ENCODE data around the gene ZNF14.
"Not testable (repeated sequence)": the region's sequence is repeated elsewhere in the genome, so short reads cannot be mapped to it uniquely, and the experiment has no call there.

Gene ZNF14
- 49.2 reads per million, percentile 68 among the genes with 10 or more reads in this experiment for total RNA-seq

DNA sequence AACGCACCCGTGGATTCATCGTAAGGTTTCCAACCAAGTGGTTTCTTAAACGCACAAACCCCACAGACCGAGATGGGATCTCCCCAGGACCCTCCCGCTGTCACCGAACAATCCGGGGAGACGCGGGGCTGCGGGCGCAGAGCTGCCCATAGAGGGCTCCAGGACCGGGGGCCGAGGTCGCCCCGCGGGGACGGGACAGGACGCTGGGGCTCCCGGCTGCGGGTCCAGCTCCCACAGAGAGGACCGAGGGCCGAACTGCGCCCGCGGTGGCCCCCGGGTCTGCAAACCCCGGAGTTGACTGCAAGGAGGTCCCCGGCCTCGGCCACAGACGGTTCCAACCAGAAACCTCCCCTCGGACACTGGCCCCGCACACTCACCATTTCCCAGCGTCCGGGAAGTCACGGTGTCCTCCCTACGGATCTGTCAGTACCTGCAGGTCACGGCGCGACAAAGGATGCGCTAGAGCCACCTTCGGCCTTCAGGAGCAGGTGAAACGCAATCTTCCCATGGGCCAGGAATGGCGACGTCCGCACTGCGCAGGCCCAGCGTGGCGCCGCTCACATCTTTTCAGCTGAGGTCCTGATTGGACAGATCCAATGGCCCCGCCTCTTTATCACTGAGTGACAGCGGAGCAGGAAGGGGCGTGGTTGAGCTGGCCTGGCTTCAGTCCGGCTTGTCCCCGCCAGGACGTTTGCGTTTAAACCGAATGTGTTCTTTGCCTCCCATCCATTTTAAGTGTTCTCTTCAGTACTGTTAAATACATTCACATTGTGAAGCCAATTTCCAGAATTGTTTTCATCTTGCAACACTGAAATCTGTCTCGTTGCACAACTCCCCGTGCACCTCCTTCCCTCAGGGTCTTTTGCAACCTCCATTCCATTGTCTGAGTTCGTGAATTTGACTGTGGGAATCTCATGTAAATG is at the start of gene ZNF14:
Gene ZNF14 (minus strand): TSS at position 534 of the 923 bp plus-strand sequence. CDS start 154 bp downstream, at position 380.
- DNase-seq: peak; percentile 85

DNA sequence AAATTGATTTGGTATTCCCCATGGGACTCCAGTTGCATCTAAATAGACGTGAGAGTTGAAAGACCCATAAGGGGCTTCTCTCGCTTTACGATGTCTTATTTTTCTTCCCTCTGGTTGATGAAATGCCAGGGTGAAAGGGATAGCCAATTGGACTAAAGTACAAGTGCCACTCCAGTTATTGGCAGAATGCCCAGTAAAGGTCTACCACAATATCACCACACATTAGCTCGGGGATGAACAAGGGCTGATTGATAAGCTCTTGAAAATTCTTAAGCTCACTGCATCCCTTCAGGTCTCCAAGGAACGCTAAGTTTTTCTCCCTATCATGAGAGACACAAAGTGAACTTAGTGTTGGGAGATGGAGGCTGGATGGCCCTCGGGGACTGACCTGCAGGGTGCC is 48.9 kb upstream of the ZNF14 start:
- not testable (repeated sequence) for DNase-seq

DNA sequence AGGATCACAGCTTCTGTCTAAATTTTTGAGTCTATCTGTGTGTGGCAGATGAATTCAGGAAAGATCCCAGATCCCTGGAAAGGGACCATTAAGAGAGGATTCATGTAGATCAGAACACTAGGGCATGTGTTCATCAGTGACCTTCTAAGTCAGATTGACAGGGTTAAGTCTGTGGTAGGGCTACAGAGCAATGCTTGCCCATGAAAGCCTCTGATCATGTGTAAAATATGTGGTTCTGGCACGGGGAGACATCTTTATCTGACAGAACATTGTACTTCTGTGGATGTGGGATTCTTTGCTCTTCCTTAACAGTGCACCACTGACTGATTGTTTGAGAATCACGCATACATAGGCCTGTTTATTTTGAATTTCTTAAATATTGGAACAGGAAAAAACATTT is 45.8 kb upstream of the ZNF14 start:
- DNase-seq: no peak

DNA sequence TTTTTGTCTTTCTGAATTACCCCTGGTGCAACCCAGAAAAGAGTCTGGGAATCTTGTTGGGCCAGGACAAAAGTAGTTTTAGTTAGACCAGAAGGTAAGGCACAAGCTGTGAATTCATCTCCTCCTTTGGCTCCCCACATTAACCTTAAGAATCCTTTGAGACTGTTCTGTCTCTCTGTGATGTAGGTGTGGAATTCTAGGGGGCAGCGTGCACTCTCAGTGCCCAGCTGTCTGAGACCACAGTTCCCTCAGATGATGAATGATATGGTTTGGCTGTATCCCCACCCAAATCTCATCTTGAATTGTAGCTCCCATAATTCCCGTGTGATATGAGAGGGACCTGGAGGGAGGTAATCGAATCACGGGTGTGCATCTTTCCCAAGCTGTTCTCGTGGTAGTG is 44.8 kb upstream of the ZNF14 start:
- DNase-seq: no peak

DNA sequence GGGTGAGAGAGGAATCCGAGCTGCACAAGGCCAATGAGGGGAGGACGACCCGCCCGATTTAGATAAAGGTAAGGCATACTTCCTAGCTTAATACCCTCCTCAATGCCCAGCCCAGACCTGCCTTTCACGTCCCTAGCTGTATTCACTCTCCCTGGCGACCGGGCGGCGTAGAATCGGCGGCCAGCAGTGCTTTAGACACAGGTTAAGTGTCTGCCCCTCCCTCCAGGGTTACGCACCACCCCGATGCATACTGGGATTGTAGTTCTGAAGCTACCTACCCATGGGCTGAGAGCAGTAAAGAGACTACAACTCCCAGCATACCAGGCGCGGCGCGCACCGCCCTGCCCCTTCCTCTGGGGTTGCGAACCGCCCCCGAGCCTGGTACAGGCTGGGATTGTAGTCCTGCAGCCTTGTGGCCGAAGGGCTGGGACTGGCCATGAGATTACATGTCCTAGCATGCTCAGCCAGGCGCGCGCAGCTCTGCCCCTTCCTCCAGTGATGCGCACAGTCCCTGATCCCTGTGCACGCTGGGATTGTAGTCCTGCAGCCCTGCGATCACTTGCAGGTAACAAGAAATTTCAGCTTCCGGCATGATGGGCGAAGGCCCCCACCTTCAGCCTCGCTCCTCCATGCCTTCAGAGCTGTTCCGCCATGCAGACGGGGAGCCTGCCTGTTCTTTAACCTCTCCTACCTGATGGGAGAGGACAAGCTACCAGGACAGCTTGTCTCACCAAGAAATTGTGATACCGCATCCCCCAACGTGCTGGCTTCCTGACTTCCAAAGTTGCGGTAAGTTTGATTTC is 43.5 kb upstream of the ZNF14 start:
- peak; percentile 90 for DNase-seq

DNA sequence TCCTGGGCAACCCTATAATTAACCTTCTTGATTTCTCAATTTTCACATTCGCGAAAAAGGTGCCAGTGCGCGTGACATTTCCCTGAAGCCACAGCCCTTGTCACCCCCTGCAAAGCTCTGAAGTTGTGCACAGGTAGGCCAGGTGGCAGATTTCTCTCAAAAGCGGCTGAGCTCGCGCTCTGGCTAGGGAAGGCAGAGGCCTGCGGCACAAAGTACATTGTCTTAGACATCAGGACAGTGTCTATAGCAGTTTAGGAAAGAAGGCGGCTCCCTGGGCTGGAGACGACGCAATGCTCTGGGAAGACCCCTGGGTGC is 42.9 kb upstream of the ZNF14 start:
- no peak for DNase-seq

DNA sequence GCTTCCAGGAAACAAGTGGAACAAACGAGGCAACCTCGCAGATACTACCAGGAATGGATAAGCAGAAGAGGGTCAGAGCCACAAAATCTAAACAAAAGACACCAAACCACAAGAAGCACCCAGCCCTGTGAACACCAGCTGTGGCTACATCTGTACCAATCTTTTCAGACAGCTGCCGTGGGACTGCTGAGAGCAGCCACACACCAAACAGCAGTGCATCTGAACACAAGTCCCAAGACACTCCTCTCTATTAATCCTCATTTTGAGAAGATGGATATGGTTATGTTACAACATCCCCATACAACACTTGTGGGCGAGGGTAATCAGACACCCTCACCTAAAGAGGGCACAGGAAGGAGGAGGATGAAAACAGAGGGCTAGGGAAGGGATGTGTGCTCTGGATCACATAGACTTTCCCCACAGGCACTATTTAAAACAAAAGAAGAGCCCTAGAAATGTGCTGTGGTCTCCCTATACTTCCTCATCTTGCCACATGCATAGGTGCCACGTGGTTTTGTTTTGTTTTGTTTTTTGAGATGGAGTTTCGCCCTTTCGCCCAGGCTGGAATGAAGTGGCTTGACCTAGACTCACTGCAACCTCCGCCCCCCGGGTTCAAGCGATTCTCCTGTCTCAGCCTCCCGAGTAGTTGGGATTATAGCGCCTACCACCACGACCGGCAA is 41.6 kb upstream of the ZNF14 start:
- no peak for DNase-seq

DNA sequence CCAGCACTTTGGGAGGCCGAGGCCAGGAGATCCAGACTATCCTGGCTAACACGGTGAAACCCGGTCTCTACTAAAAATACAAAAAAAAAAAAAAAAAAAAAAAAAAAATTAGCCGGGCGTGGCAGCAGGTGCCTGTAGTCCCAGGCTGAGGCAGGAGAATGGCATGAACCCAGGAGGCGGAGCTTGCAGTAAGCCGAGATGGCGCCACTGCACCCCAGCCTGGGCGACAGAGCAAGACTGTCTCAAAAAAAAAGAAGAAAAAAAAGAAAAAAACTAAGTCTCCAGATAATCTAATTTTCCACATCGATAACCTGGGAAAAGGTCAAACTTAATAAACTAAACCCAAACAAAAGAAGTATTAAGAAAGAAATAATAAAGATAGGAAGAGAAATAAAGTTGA is 39.1 kb upstream of the ZNF14 start:
- DNase-seq: not testable (repeated sequence)

DNA sequence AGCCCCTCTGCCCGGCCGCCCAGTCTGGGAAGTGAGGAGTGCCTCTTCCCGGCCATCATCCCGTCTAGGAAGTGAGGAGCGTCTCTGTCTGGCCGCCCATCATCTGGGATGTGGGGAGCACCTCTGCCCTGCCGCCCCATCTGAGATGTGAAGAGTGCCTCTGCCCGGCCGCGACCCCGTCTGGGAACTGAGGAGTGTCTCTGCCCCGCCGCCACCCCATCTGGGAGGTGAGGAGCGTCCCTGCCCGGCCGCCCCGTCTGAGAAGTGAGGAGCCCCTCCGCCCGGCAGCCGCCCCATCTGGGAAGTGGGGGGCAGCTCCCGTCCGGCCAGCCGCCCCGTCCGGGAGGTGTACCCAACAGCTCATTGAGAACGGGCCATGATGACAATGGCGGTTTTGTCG is 37.1 kb upstream of the ZNF14 start:
- not testable (repeated sequence) for DNase-seq

DNA sequence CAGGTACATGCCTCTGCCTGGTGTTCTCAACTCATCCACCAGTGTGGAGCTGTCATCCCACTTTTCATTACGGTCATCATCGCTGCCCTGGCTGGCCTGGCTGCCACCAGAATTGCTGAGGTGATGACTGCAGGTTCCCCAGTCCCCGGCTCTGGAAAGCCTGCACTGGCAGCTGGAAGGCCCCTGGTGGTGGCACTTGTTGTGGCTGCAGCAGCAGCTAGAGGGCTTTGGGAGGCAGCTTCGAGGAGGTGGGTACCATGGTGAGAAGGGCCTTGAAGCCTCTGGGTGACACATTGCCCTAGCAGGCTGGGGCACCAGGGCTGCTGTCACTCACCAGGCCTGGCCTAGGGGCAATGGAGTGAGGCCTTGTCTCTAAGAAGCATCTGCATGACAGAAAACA is 25.3 kb upstream of the ZNF14 start:
- DNase-seq: no peak

DNA sequence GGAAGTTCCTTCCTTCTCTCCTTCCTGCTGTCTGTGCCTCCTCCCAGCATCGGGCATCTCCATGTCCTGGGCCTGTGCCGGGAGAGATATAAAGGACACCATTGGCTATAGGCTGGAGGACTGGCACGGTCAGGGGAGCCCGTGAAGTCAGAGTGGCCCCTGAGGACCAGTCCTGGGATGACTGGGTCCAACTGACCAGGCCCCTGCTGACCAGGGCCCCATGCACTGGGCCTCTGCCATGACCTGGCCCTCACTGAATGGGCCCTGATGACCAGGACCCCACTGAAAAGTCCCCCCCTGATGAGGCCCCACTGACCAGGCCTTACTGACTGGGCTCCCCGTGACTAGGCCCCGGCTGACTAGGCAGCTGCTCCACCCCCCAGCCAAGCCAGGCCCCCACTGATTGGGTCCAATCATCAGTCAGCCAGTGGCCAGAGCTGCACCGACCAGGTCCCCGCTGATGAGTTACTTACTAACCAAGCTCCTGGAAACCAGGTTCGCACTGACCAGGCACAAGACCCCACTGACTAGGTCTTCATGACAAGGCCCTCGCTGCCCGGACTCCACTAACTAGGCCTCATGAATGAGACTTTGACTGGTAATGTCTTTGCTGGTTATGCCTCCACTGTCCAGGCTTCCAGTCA is 20.0 kb upstream of the ZNF14 start:
- DNase-seq: no peak

DNA sequence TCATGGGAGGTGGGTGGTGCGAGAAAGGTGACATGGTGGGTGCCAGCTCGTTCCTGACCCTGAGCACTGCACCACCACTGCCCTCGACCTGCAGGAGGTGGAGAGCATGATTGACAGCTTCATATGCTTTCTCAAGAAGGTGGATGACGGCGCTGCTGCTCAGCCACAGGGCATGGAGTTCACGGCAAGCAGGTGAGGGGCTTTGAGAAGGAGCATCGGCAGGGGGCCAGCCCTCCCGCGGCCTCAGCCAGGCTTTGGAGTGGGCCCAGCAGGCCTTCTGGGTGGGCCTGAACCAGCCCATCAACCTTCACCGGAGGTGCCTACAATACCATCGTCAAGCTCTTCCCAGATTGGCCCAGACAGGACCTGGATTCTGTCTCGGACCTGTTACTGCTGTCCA is 18.9 kb upstream of the ZNF14 start:
- no peak for DNase-seq

DNA sequence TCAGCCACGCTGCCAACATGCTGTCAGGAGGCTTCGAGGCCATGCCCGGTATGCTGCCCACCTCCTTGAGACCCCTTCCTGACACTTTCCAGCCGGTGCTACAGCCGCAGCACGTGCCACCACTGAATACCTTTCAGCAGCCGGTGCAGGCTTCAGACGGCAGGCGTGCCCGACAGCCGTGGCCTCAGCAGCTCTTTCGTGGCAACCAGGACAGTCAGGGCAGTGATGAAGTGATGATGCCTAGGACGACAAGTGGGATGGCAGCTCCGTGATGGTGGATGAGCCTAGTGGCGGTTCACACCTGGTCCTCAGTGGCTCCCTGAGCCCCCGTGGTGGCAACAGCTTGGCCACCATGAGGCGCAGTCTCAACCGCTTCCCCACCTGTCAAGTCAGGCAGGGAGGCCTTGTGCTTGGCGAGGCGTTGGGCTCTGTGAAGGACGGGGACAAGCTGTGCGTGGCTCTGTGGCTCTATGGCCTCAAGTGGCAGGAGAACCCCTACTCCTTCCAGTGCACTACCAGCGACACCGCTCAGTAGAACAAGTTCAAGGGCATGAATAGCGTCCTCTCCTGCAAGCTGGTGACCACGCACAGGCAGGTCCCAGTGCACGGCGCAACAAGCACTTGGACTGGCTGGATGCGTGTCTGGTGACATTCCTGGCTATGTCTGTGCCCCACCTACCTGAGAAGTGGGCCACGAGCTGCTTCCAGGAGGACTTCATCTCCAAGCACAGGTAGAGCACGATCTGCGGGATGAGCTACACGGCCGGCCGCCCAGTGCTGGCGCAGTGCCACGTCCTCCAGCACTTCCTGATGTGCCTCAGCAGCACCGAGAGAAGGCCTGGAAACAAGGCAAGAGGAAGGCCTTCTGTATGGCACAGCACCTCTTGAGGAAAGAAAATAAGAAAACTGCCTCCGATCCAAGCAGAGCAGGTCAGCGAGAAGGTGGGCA is 18.2 kb upstream of the ZNF14 start:
- DNase-seq: no peak

DNA sequence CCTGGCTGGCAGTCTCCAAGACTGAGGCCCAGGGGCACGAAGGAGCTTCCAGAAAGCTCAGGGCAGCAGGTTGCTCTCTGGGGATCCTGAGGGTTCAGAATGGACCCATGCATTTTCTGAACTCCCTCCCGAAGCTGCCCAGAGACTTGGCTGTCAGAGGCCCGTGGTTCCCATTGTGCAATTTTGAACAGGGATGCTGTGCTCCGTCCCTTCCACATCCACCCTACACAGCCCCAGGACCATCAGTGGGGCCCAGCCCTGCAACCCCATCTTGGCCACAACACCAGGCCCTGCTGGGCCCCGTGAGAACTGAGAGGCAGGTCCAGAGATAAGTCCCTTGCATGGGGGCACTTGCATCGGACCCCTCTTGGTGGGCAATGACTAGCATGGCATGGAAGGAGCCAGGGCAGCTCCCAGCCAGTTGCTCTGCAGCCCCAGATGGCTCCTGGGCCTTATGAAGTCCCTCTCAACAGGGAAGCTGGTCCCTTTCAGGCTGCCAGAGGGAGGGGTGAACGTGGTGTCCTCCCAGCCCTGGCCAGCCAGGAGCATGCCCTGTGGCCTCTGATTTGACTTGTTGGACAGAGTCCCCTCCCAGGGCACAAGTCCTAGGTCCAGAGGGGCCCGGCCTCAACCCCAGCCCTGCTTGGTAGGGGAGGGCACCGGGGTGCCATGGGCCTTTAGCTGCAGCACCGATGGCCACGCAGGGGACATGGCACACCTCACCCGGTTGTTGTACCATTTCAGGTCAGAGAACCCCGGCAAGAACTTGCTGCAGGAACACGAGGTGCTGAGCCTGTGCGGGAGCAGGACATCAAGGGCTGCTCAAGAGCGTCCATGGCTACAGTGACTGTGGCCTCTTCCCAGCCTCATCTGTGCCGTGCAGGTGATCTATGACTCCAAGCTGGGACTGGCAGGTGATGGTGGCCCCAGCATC is 17.3 kb upstream of the ZNF14 start:
- DNase-seq: no peak

DNA sequence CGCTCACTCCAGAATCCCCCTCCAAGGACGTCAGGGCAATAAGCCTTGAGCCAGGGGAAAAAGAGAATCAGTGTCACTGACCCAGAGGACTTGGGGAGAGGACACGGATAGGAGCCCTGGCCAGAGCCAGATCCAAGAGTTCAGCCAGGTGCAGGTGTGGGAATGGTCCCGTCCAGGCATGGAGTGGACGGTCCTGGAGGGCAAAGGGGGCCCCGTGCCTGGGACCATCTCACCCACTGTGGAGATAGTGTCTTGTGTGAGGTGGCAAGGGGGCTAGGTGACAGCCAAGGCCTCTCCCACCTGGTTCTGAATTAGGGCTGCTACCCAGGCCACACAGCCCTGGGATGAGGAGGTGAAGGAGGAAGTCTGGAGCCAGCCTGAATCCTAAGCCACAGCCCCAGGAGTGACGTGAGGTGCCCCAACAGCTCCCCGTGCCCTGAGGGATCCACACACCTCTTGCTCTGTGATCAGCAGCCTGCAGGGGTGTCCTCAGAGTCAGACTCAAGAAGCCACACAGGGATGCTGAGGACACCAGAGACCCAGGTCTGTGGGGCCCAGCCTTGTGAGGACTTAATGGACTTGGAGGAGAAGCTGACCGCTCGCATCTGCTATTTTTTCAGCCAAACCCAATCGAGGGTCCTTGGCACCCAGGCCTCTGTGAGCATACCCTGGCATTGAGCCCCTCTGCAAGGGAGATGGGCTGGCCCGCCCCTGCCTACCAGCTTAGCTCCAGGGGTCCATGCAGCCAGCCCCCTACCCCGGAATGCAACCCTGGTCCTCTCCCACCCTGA is 16.4 kb upstream of the ZNF14 start:
- no peak for DNase-seq

DNA sequence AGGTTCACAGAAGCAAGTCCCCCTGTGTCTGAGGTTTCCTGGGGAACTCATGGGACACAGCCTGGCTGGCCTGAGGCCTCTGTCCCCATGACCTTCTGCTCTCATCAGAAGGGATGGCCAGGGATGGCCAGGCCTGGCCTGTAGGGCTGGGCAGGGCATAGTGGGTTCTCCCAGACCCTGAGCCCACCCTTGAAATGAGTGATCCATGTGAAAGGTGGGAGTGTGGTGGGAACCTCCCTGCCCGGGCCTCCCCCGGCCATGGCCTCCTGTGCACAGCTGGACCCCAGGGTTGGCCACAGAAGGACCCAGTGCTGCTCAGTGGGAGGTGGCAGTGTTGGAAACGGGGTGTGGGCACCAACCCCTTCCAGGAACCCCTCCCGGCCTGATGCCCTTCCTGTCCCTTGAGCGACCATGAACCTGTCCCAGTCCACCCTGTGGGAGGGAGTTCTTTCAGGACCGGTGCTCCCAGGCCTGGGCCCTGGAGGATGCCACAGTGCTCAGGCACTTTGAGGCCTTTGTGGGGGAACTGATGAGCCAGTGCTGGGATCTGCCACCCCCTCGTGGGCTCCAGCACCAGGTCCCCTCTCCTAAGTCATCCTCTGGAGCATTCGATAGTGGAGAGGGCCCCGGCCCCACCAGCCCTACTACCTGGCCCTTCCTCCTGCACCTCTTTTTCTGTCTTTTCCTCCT is 15.5 kb upstream of the ZNF14 start:
- DNase-seq: no peak

DNA sequence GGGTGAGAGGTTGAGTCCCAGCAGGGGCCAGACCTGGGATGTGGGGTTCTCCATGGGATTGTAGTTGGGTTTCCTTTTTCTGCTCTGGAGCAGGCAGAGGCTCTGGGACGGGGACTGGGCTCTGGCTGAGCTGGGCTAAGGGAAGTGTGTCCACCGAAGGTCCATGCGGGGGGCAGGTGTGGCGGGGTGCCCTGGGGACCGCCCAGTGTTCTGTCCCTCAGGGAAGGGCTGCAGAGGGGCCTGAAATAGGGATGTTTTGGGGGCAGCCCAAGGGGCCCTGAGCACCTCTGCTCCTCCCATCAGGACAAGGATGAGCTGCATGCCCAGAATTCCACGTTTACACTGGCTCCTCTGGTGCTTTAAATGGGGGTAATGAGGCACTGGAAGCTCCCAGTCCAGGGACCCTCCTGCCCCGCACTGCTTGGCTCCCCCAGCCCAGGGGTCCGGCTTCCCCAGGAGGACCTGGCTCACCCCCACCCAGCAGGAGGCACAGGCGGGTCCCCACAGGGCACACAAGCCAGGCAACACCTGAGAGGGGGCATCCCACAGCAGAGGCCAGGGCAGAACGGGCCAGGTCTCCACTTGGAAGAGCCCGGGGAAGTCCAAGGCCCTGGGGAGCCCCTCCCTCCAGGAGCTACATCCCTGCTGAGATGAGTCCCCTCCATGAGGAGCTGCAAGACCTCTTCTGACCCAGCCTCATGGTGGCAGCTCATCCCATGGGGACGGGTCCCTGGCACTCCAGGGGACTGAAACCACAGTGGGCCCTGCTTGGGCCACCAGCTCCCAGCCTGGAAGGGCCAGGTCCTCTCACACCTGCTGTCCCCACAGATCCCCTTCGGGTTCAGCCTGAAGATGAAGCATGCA is 14.7 kb upstream of the ZNF14 start:
- no peak for DNase-seq
